ENCODE measurements around the gene ZEB2. TPM values are rescaled to one million over a fixed set of nuclear protein-coding genes. Genes with fewer than 3 reads are reported as not detected.

ZEB2 gene
- total and polyA plus RNA-seq, 2 donors (not counting 3 experiments of a cell fraction or from before 2014, with no cell fraction given), result 17.9 to 49.6 TPM

GRCh38 chr2:144495227-144496091 is 24.5 kb downstream of the ZEB2 start:
- FAIRE-seq, result no peak
- H4K20me1 ChIP-seq (replicated peaks; ENCODE audit: control insufficient read depth, extremely low read depth, insufficient read depth, low read length), result no peaks in the 10 kb centered on the region
- no peaks in the 10 kb centered on the region for H3K4me1 ChIP-seq (ENCODE audit: control insufficient read depth, extremely low read depth, insufficient read depth, low read length)
- no peak overlapping the region for H3K27ac ChIP-seq (ENCODE audit: insufficient read depth, low read depth, low read length)
- H3K9me3 ChIP-seq (replicated peaks; ENCODE audit: control insufficient read depth, insufficient read depth, low read length), result no peaks in the 10 kb centered on the region
- no peak overlapping the region for H3K4me3 ChIP-seq (replicated peaks in 1 of 3; ENCODE audit: insufficient read depth in 1 of 3, low read depth in 1 of 3, low read length in 3 of 3)
- no peak overlapping the region for H2AFZ ChIP-seq (ENCODE audit: low read depth, low read length)
- peaks cover 42% of the 10 kb centered on the region for H3K79me2 ChIP-seq (ENCODE audit: control insufficient read depth, insufficient read depth, low read length)
- no peak overlapping the region for H3K4me2 ChIP-seq (ENCODE audit: insufficient read depth, low read length)
- DNase-seq (ENCODE audit: low read depth, low spot score), result no peak
- intact Hi-C loops (cut with micrococcal nuclease), result no loop called here
- BruUV-seq (replicated peaks), result no TSS peak
- dilution Hi-C loops (cut with MboI; ENCODE audit: extremely low pct_ligation_motif_present, low sequenced_read_pairs), result no loop called here
- no peak overlapping the region for H3K9ac ChIP-seq (replicated peaks; ENCODE audit: extremely low read depth, insufficient read depth, low read length)
- TF ChIP-seq MAX (IDR thresholded peaks at IDR 0.05; ENCODE audit: insufficient read depth, insufficient read length) (no peak), FOS (IDR thresholded peaks at IDR 0.05; ENCODE audit: borderline replicate concordance, insufficient read depth, low read length) (no peak), POLR2A (IDR thresholded peaks at IDR 0.05; ENCODE audit: low read depth, low read length) (no peak), CTCF (IDR thresholded peaks at IDR 0.05; ENCODE audit: extremely low read depth in 1 of 2, insufficient read depth in 1 of 2, low read depth in 1 of 2, low read length in 2 of 2) (no peak), JUN (IDR thresholded peaks at IDR 0.05; ENCODE audit: borderline replicate concordance, insufficient read depth, insufficient read length, low read depth) (no peak), EZH2 (IDR thresholded peaks at IDR 0.05; ENCODE audit: borderline replicate concordance, low read depth, low read length, severe bottlenecking) (no peak), GATA2 (IDR thresholded peaks at IDR 0.05; ENCODE audit: insufficient read depth, insufficient read length, low read depth, low read length) (no peak), MYC (IDR thresholded peaks at IDR 0.05; ENCODE audit: low read depth, low read length) (no peak), POLR2AphosphoS5 (IDR thresholded peaks at IDR 0.05; ENCODE audit: insufficient read depth, low read depth, low read length) (no peak)
- no peaks in the 10 kb centered on the region for H3K9me1 ChIP-seq (replicated peaks; ENCODE audit: control insufficient read depth, extremely low read depth, insufficient read depth, low read length)
- CTCF ChIA-PET, result no interaction called here
- no peaks in the 10 kb centered on the region for H3K27me3 ChIP-seq (ENCODE audit: control insufficient read depth in 2 of 2, insufficient read depth in 2 of 2, low read length in 2 of 2)
- peaks cover 0 to 1% of the 10 kb centered on the region in 2 experiments for H3K36me3 ChIP-seq (ENCODE audit: control insufficient read depth in 2 of 2, extremely low read depth in 1 of 2, insufficient read depth in 2 of 2, low read length in 2 of 2)
- POLR2A ChIA-PET, result no interaction called here

All from endothelial cell of umbilical vein (primary cell).